NCI-H2107 (cell line): Measurements from ENCODE around the gene KCNK3.
"Not testable (repeated sequence)": the region's sequence is repeated elsewhere in the genome, so short reads cannot be mapped to it uniquely, and the experiment has no call there.

Source experiments
- DNase-seq: peaks from one replicate; lab custom pipeline; 2025; lab: John Stamatoyannopoulos, UW

Gene KCNK3

GRCh38 chr2:26665296-26665695 is 27.2 kb upstream of the KCNK3 start:
- DNase-seq: not testable (repeated sequence)

GRCh38 chr2:26666671-26667070 is 25.9 kb upstream of the KCNK3 start:
- no peak for DNase-seq

GRCh38 chr2:26668041-26668440 is 24.5 kb upstream of the KCNK3 start:
- no peak for DNase-seq

- no peak for DNase-seq
Measured at GRCh38 chr2:26668856-26669750, 23.4 kb upstream of the KCNK3 start.

GRCh38 chr2:26670171-26670570 is 22.4 kb upstream of the KCNK3 start:
- DNase-seq: no peak

- DNase-seq: no peak
Measured at GRCh38 chr2:26670931-26671460, 21.5 kb upstream of the KCNK3 start.

GRCh38 chr2:26671691-26672090 is 20.8 kb upstream of the KCNK3 start:
- no peak for DNase-seq

- DNase-seq: no peak
Measured at GRCh38 chr2:26672112-26672817, 20.3 kb upstream of the KCNK3 start.

- no peak for DNase-seq
Measured at GRCh38 chr2:26672818-26673393, 19.6 kb upstream of the KCNK3 start.

- no peak for DNase-seq
Measured at GRCh38 chr2:26674002-26674751, 18.3 kb upstream of the KCNK3 start.

- no peak for DNase-seq
Measured at GRCh38 chr2:26674771-26675170, 17.8 kb upstream of the KCNK3 start.

- DNase-seq: no peak
Measured at GRCh38 chr2:26675651-26676255, 16.8 kb upstream of the KCNK3 start.

- no peak for DNase-seq
Measured at GRCh38 chr2:26678035-26678434, 14.5 kb upstream of the KCNK3 start.

GRCh38 chr2:26679867-26680266 is 12.7 kb upstream of the KCNK3 start:
- no peak for DNase-seq

GRCh38 chr2:26681656-26682055 is 10.9 kb upstream of the KCNK3 start:
- DNase-seq: no peak

GRCh38 chr2:26682155-26682554 is 10.4 kb upstream of the KCNK3 start:
- DNase-seq: no peak

- no peak for DNase-seq
Measured at GRCh38 chr2:26683583-26683982, 8.9 kb upstream of the KCNK3 start.

GRCh38 chr2:26685341-26685740 is 7.2 kb upstream of the KCNK3 start:
- no peak for DNase-seq

- no peak for DNase-seq
Measured at GRCh38 chr2:26685989-26686839, 6.3 kb upstream of the KCNK3 start.

GRCh38 chr2:26687328-26687727 is 5.2 kb upstream of the KCNK3 start:
- DNase-seq: no peak

GRCh38 chr2:26687801-26688200 is 4.7 kb upstream of the KCNK3 start:
- DNase-seq: no peak
